NB4 (cell line): ENCODE data around the gene ATP10A.
"Not testable (repeated sequence)": the region's sequence is repeated elsewhere in the genome, so short reads cannot be mapped to it uniquely, and the experiment has no call there.

Source experiments
- CTCF ChIP-seq: IDR thresholded peaks from one replicate; pipeline ENCODE4 v1.5.1; 2012; ENCODE audit warnings: low read depth, low read length
- POLR2A ChIP-seq: IDR thresholded peaks from 2 replicates; pipeline ENCODE4 v1.6.1; 2011; ENCODE audit warnings: mild to moderate bottlenecking; ENCODE audit not compliant: insufficient read length; ENCODE audit errors: extremely low read depth

GRCh38 chr15:25880877-25881276 lies 17.8 kb upstream of the ATP10A start:
- not testable (repeated sequence) for TF ChIP-seq CTCF, POLR2A
